IPS DF 4.7 (cell line): Measurements from ENCODE around the gene LIN7B.
A peak's percentile ranks its signal among the peaks of the same experiment; 100 is the strongest.
"Not testable (repeated sequence)": the region's sequence is repeated elsewhere in the genome, so short reads cannot be mapped to it uniquely, and the experiment has no call there.

ENCODE experiments used
- DNase-seq: peaks from one replicate; pipeline ENCODE4 v3.0.0-alpha.2; 2013; ENCODE audit warnings: low spot score; ENCODE audit errors: extremely low read depth

LIN7B gene, protein sequence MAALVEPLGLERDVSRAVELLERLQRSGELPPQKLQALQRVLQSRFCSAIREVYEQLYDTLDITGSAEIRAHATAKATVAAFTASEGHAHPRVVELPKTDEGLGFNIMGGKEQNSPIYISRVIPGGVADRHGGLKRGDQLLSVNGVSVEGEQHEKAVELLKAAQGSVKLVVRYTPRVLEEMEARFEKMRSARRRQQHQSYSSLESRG

DNA sequence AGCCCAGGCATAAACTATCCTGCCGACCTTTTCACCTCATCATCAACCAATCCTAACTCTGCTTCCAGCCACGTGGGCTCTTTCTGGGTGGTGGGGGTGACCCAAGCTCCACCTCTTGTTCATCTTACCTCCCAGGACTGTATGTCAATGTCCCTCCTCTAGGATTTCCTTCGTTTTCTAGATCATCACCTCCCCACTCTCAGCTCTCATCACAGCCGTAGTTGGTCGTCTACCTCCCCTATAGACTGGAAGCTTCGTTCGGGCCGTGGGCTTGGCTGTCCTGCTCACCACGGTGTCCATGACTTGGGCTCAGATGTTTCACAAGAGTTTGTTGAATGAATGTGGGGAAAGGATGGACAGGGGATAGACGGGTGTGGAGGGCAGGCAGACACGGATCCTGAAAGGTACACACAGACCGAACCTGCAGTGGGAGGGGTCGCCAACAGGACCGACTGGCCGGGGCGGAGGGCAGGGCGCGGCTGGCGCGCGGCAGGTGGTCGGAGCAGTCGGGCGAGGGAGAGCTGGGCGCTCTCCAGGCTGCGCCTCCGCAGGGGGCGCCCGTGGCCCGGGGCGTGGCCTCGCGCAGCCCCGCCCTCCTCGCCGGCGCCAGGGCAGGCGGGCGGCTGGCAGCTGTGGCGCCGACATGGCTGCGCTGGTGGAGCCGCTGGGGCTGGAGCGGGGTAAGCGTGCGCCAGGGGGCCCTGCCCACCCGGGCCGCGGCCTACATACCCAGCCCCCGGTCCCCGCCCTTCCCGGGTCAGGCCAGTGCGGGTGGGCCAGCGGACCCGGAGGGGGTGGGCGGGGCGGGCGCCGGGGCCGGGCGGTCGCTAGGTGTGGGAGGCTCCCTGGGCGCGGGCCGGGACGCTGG lies at the start of gene LIN7B:
TSS of gene LIN7B (plus strand) at position 609 of the 868 bp plus-strand sequence. CDS start at position 644, 35 bp downstream.
- DNase-seq = no peak

DNA sequence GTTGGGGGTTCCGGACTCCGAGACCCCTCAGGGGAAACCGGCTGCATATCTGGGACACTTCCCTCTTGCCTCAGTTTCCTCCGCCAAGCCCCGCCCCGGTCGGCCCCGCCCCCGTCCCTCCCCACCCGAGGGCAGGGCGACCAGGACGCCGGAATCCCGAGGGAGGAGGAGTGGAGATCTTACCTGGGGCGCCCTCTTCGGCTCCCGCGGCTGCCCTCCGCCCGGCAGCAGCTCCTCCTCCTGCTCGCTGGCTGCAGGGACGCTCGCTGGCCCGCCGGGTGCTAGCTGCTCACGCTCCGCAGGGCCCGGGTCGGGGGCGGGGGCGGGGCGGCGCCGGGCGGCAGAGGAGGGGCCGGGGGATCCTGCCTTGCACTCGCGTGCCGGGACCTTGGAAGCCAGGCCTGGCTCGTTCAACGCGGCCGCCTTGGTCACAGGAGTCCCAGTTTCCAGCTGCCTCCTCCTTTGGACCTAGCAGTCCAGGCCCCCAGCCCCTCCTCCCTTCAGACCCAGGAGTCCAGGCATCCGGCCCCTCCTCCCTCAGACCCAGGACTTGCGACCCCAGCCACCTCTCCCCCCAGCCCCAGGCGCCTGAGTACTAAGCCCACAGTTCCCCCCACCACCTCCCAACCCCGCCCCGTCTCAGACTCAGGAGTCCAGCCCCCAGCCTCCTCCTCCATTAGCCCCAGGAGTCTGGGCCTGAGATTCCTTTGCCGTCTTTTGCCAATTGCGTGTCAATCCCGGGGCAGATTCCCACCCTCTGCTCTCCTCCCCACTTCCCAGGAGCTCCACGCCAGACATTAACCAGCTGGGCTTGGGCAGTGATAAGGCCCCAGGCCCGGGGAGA lies 49.2 kb upstream of the LIN7B start, which contains the start of gene NTF4:
TSS of gene NTF4 (minus strand) at position 51 of the 844 bp plus-strand sequence. CDS start 2,821 bp downstream, outside the sequence.
- DNase-seq = no peak

DNA sequence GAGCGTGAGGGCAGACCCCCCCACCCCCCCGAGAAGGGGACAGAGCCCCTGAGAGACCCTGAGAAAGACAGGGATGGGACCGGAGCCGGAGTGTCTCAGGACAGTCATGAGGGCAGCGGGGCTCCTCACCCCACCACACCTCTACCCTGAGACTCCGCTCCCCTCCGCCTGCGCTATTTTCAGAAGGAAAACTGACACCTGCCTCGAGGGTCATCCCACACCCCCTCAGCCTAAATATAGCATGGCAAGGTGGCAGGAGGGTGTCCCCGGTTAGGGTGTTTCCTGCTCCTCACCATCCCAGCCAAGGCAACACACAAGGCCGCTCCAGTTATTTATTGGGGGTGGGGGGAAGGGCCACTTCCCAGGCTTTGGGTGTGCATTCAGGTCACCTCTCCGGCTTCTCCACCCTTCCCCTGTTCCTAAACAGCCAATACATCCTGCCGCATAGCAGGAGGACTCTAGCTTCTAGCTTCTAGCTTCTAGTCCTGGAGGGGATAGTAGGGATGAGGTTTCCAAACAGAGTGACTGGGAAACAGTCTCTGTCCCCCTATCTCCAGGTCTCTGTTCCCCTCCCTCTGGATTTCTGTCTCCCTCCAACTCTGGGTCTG lies 48.2 kb upstream of the LIN7B start:
- no peak for DNase-seq

DNA sequence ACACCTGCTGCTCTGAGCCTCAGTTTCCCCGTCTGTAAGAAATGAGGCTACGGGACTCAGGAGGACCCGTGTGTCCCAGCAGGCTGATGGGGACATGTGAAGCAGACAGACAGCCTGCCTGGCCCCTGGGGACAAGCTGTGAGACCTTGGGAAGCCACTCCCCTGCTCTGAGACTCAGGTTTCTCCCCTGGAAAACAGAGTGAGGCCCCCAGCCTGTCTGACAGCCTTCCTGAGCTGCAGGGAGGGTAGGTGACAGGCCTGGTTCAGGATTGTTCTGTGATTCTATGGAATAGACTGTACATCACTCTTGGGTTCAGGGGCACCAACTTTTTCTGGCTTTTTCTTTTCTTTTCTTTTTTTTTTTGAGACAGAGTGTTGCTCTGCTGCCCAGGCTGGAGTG lies 46.6 kb upstream of the LIN7B start:
- no peak for DNase-seq

DNA sequence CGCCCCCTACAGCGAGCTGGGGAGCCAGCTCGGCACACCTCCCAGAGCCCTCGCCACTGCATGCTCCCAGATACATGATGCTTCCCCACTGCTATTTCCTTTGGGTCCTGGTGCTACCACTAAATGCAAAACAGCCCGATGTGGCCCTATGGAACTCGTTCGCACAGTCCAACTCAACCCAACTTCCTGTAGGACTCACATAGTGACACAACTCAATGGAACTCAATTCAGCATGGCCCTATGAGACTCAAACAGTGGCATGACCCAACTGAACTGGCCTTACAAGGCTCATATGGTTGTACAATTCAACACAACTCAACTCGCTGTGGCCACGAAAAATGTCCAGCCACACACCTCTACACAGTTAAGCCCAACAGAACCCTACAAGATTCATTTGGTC lies 45.1 kb upstream of the LIN7B start:
- no peak for DNase-seq

DNA sequence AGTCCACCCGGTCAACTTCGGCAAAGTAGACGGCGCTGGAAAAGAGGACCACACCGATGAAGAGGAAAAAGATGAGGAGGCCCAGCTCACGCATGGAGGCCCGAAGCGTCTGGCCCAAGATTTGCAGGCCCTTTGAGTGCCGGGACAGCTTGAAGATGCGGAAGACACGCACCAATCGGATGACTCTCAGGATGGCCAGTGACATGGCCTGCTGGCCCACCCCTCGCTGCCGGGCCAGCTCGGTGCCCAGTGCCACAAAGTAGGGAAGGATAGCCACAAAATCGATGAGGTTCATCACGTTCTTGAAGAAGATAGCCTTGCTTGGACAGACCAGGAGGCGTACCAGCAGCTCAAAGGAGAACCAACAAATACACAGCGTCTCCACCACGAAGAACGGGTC lies 43.8 kb upstream of the LIN7B start:
- no peak for DNase-seq

DNA sequence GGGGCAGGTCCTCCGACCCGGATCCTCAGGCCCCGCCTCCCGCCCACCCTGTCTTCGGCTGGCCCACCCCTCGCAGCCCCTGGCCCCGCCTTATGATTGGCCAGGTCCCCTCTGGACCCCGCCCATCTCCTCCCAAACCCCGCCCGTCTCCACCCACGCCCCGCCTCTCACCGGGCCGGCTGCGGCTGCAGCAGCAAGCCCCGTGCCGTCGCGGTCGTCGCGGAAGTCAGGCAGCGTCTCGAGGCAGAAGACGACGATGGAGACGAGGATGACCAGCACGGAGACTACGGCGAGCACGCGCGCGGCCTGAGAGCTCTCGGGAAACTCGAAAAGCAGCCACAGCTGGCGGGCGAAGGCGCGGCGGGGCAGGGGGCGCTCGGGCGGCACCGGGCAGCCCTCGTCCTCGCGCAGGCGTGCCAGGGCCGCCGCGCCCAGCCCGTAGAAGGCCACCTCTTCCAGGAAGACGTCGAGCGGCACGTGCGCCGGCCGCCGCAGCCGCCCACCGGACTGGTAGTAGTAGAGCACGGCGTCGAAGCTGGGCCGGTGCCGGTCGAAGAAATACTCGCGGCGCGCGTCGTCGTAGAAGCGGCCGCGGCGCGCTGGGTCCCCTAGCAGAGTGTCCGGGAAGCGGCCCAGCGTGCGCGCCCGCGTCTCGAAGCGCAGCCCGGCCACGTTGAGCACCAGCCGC lies 42.2 kb upstream of the LIN7B start:
- no peak for DNase-seq

DNA sequence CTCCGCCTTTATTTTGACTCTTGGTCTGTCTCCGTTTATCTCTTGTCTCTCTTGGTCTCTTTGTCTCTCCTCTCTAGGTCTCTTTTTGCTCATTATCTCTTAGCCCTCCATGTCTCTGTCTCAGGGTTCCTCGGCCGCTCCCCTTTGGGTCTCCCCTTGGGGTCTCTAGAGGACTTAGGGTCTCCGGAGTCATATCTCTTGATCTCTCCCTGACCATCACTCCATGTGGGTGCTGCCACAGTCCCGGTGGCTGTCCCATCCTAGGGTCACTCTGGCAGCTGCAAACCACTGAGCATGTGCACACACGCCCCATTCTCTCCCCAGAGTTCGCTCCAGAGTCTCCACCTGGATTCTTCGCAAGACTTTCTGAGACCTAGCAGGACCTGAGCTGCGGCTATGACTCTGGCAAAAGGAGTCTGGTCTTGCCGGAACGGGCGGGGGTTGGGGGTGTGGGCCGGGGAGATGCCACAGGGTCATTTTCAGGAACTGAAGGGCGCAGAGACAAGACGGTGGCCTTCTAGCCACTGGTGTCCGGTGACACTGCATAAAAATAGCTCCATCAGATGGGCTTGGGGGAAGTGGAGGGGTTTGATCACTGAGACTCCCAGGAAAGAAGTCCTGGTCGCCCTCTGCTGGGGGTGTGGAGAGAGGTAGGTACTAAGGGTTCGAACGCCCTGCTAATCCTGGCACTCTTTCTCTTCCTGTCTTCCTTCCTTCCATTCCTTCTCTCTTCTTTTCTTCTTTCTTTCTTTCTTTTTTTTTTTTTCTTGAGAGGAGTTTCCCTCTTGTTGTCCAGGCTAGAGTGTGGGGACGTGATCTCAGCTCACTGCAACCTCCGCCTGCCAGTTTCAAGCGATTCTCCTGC lies 40.4 kb upstream of the LIN7B start:
- DNase-seq = no peak

DNA sequence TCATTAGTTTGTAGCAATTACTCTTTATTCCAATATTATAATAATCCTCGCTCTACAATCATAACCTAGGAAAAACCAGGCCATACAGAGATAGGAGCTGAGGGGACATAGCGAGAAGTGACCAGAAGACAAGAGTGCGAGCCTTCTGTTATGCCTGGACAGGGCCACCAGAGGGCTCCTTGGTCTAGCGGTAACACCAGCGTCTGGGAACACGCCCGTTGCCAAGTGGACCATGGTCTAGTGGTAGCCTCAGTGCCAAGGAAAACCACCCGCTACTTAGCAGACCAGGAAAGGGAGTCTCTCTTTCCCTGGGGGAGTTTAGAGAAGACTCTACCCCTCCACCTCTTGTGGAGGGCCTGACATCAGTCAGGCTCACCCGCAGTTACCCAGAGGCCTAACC lies 39.3 kb upstream of the LIN7B start:
- not testable (repeated sequence) for DNase-seq

DNA sequence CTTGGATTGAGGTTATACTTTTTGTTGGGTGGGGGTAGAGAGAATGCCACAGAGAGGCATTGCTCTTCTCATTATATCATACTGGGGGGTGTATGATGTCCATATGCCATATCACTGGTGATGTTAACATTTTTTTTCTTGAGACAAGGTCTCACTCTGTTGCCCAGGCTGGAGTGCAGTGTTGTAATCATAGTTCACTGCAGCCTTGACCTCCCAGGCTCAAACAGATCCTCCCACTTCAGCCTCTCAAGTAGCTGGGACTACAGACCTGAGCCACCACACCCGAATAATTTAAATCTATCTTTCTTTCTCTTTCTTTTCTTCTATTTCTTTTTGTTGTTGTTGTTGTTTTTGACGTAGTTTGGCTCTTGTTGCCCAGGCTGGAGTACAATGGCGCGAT lies 33.8 kb upstream of the LIN7B start:
- no peak for DNase-seq

DNA sequence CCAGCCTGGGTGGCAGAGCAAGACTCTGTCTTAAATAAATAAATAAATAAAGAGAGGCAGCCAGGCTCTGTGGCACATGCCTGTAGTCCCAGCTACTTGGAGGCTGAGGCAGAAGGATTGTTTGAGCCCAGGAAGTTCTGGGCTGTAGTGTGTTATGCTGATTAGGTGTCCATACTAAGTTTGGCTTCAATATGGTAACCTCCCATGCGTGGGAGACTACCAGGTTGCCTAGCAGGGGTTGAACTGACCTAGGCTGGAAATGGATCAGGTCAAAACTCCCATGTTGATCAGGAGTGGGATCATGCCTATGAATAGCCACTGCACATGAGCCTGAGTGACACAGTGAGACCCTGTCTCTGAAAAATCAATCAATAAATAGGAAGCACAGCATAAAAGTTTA lies 32.9 kb upstream of the LIN7B start:
- DNase-seq = no peak

DNA sequence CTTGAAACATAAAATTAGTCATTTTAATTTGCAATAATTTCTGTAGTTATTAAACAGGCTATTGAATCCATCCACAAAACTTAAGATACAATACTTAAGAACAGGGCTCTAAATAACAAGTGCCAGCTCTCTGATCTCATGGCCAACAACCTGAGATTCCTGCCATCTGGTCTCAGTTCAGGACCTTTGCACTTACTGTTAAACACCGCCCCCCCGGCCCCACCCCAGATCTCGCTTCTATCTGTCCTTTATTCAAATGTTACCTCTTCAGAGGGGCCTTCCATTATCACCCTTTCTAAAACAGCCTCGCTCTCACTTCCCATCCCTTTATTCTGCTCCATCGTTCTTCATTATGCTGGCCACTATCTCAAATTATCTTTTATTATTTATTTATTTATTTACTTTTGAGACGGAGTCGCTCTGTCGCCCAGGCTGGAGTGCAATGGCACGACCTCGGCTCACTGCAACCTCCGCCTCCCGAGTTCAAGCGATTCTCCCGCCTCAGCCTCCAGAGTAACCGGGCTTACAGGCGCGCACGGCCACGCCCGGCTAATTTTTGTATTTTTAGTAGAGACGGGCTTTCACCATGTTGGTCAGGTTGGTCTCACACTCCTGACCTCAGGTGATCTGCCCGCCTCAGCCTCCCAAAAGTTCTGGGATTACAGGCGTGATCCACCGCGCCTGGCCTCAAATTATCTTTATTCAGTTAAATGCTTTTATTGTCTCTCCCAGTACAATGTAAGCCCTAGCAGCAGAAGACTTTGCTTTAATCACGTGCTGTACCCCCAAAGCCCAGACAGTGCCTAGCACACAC lies 29.8 kb upstream of the LIN7B start:
- DNase-seq = no peak

DNA sequence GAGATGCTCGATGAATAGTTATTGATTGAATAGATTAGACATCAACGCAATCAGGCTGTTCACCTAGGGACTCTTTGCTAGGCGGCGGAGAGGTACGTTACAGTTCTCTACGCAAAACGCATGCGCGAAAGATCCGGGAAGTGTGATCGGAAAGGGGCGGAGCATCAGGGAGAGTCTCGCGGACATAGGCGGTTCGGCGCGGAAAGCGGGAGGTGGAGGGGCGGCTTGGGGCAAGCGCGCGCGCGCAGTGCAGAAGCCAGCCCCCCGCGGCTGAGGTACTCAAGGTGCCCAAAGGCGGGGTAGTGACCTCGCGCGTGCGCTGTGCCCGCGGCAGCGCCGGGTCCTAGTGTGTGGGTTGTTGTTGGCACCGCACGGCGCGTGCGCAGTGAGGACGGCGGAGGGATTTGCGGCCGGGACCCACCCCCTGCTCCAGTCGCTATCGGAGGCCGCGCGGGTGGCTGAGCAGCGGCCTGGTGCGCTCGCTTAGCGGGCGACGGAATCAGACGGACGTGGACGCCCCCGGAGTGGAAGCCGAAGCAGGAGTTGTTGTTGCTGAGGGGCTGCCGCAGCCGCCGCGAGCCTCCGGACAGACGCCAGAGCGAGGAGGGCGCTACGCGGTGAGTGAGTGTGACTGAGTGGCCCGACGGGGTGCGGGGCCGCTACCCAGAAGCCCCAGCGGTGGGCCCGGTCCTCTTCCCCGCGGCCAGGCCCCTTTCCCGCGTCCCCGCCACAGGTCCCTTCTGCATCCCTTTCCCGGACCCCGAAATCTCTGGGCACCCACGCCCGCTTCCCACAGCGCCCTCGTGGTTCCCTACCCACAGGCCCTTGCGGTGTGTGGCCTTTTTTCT lies 28.9 kb upstream of the LIN7B start, which contains the start of gene SNRNP70:
TSS of gene SNRNP70 (plus strand) at position 432 of the 848 bp plus-strand sequence. CDS start 964 bp downstream, outside the sequence.
- DNase-seq = peak; percentile 98

DNA sequence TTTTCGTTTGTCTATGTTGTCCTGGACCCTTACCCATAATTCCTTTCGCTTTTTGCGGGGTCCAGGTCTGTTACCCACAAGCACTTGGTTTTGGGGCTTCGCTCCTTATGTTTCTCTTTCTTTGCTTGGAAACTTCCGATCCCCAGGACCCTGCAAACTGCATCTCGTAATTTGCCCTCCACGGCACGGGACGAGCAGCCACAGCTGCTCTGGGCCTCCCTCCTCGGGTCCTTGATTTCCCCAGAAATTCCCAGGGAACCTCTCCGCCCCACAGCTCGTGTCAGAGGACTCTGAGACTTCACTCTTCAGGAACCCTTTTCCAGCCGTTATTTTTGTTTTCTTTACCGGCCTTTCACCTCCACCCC lies 28.3 kb upstream of the LIN7B start:
- DNase-seq = no peak

DNA sequence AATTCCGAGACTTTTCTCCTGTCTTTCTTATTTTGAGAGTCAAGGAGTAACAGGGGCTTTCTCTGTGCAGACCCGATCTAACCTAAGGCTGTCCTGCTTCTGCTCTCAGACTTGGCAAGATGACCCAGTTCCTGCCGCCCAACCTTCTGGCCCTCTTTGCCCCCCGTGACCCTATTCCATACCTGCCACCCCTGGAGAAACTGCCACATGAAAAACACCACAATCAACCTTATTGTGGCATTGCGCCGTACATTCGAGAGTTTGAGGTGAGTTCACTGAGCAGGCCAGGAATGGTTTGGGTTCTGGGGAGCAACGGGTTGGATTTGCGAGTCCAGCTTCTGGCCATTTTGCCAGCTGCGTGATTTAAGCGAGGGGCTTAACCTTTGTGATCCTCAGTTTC lies 27.9 kb upstream of the LIN7B start:
- DNase-seq = no peak

DNA sequence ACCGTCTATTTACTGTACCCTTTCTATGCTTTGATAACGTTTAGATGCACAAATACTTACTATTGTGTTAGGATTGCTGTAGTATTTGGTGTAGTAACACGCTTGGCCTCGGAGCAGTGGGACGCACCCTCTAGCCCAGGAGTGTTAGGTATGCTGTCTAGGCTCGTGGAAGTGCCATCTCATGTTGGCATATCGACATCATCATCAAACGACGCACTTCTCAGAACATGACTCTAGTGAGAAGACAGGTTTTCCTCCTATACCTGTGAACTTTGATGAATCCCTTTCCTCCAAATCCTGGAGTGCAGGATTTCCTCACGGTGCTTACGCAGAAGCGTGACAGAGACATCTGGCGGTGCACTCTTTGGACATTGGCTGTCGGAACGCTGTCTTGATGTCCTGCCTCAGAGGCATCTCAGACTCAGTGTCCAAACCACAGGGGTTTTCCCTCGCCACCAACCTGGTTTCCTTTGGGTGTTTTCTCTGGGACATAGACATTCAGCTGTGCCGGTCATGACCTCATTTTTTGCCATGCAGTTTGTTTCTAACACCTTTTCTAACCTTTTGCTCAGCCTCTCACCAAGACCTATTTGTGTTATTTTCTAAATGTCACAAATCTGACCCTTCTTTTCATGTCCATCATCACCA lies 22.7 kb upstream of the LIN7B start:
- DNase-seq = no peak

DNA sequence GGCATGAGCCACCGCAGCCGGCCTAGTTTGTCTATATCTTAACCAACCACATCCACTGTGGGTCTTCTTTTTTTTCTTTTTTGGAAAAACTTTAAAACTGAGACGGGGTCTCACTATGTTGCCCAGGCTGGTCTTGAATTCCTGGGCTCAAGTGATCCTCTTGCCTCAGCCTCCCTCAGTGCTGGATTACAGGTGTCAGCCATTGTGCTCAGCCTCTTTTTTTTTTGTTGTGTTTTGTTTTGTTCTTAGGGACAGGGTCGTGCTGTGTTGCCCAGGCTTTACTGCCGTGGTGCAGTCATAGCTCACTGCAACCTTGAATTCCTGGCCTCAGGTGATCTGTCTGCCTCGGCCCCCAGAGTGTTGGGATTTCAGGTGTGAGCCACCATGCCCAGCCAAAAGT lies 21.5 kb upstream of the LIN7B start:
- no peak for DNase-seq
